SK-N-SH treated with all-trans-retinoic acid at 6 μM for 48 hours (cell line): ENCODE results near the gene ARSK.

Source experiments
- ATAC-seq: fragments of 200-7000 bp; cut with Tn5 transposase; 3 replicates; pipeline ENCODE4 v1.9.1; 2020; ENCODE audit warnings: mild to moderate bottlenecking, moderate library complexity
- CREB5 ChIP-seq: fragments of 250-450 bp; sonication (Bioruptor Pico); IDR thresholded peaks from 2 replicates; pipeline ENCODE4 v1.5.1; 2020; ENCODE audit warnings: low read depth, mild to moderate bottlenecking, moderate library complexity
- CSDC2 ChIP-seq: fragments of 250-450 bp; sonication (Bioruptor Pico); IDR thresholded peaks from 2 replicates; pipeline ENCODE4 v1.5.0; 2020; ENCODE audit warnings: mild to moderate bottlenecking, moderate library complexity
- CSRNP3 ChIP-seq: fragments of 250-450 bp; sonication (Bioruptor Pico); IDR thresholded peaks from 2 replicates; pipeline ENCODE4 v1.5.1; 2021; ENCODE audit warnings: mild to moderate bottlenecking, moderate library complexity
- ESRRG ChIP-seq: fragments of 250-450 bp; sonication (Bioruptor Pico); IDR thresholded peaks from 2 replicates; pipeline ENCODE4 v1.6.1; 2021; ENCODE audit warnings: mild to moderate bottlenecking
- GLIS3 ChIP-seq: fragments of 250-450 bp; sonication (Bioruptor Pico); IDR thresholded peaks from 2 replicates; pipeline ENCODE4 v1.5.0; 2020; ENCODE audit warnings: mild to moderate bottlenecking, moderate library complexity
- OSR1 ChIP-seq: fragments of 250-450 bp; sonication (Bioruptor Pico); IDR thresholded peaks from 2 replicates; pipeline ENCODE4 v1.8.0; 2022; ENCODE audit warnings: moderate library complexity, mild to moderate bottlenecking, inconsistent platforms
- PATZ1 ChIP-seq: fragments of 250-450 bp; sonication (Bioruptor Pico); IDR thresholded peaks from 2 replicates; pipeline ENCODE4 v1.8.0; 2020; ENCODE audit warnings: mild to moderate bottlenecking, moderate library complexity, borderline replicate concordance
- PPARA ChIP-seq: fragments of 250-450 bp; sonication (Bioruptor Pico); IDR thresholded peaks from 2 replicates; pipeline ENCODE4 v1.5.0; 2020; ENCODE audit warnings: mild to moderate bottlenecking, borderline replicate concordance
- RARB ChIP-seq: fragments of 250-450 bp; sonication (Bioruptor Pico); IDR thresholded peaks from 2 replicates; pipeline ENCODE4 v1.8.0; 2021; ENCODE audit warnings: mild to moderate bottlenecking, moderate library complexity
- SNAI2 ChIP-seq: fragments of 250-450 bp; sonication (Bioruptor Pico); IDR thresholded peaks from 2 replicates; pipeline ENCODE4 v1.5.0; 2020; ENCODE audit warnings: mild to moderate bottlenecking, moderate library complexity
- TOX ChIP-seq: fragments of 250-450 bp; sonication (Bioruptor Pico); IDR thresholded peaks from 2 replicates; pipeline ENCODE4 v1.8.0; 2021; ENCODE audit warnings: mild to moderate bottlenecking, moderate library complexity, borderline replicate concordance
- TSHZ2 ChIP-seq: fragments of 250-450 bp; sonication (Bioruptor Pico); IDR thresholded peaks from 2 replicates; pipeline ENCODE4 v1.5.0; 2020; ENCODE audit warnings: mild to moderate bottlenecking, moderate library complexity
- ZC3H10 ChIP-seq: fragments of 250-450 bp; sonication (Bioruptor Pico); IDR thresholded peaks from 2 replicates; pipeline ENCODE4 v1.5.1; 2021; ENCODE audit warnings: mild to moderate bottlenecking, moderate library complexity
- ZFP3 ChIP-seq: fragments of 250-450 bp; sonication (Bioruptor Pico); IDR thresholded peaks from 2 replicates; pipeline ENCODE4 v1.5.0; 2020; ENCODE audit warnings: mild to moderate bottlenecking, moderate library complexity
- ZFP30 ChIP-seq: fragments of 450-650 bp; formaldehyde crosslinking; IDR thresholded peaks from 2 replicates; pipeline ENCODE4 v1.5.0; 2022; ENCODE audit warnings: mild to moderate bottlenecking, moderate library complexity
- ZNF565 ChIP-seq: fragments of 450-650 bp; formaldehyde crosslinking; conservative IDR thresholded peaks from 2 replicates; pipeline ENCODE4 v1.5.0; 2020; ENCODE audit warnings: low read depth, mild to moderate bottlenecking, moderate library complexity
- ZNF70 ChIP-seq: fragments of 450-650 bp; formaldehyde crosslinking; IDR thresholded peaks from 2 replicates; pipeline ENCODE4 v1.5.0; 2020; ENCODE audit warnings: mild to moderate bottlenecking, moderate library complexity
- ZNF8 ChIP-seq: fragments of 450-650 bp; formaldehyde crosslinking; IDR thresholded peaks from 2 replicates; pipeline ENCODE4 v1.5.0; 2020; ENCODE audit warnings: mild to moderate bottlenecking, moderate library complexity

ARSK gene

GRCh38 chr5:95530416-95530815 is 24.5 kb upstream of the ARSK start:
- ATAC-seq: peak; percentile 66; the same call in 2 of the 3 replicates
- TF ChIP-seq ZNF70 (no peak), ESRRG (CRISPR knock-in tag) (no peak), GLIS3 (CRISPR knock-in tag) (no peak), CREB5 (no peak), ZNF565 (no peak), ZNF8 (CRISPR knock-in tag) (no peak), ZC3H10 (CRISPR knock-in tag) (no peak), OSR1 (CRISPR knock-in tag) (no peak), SNAI2 (no peak), TSHZ2 (CRISPR knock-in tag) (no peak), PATZ1 (CRISPR knock-in tag) (no peak), RARB (CRISPR knock-in tag) (no peak), PPARA (CRISPR knock-in tag) (no peak), TOX (CRISPR knock-in tag) (no peak), ZFP3 (no peak)

GRCh38 chr5:95531491-95531890 is 23.4 kb upstream of the ARSK start:
- no peak for ATAC-seq

More at GRCh38 chr5:95531491-95531890, 23.4 kb upstream of the ARSK start:
- TF ChIP-seq GLIS3 (CRISPR knock-in tag) (no peak), CSDC2 (CRISPR knock-in tag) (no peak), CSRNP3 (CRISPR knock-in tag) (no peak), ZFP30 (CRISPR knock-in tag) (no peak), TSHZ2 (CRISPR knock-in tag) (no peak), SNAI2 (no peak)
